Measurements from ENCODE around the gene PRR7. TPM values are rescaled to one million over a fixed set of nuclear protein-coding genes. Genes with fewer than 3 reads are reported as not detected.

Gene PRR7
- total RNA-seq: 8.6 and 14.6 TPM in 2 replicates

GRCh38 chr5:177446200-177447065, at the start of gene PRR7:
TSS of gene PRR7 (plus strand) at chr5:177446814. CDS start at chr5:177455068, 8,254 bp downstream.

GRCh38 chr5:177399997-177400868, 46.4 kb upstream of the PRR7 start, which contains the start of gene PFN3:
TSS of gene PFN3 (minus strand) at chr5:177400661. CDS start at chr5:177400576, 85 bp downstream.

GRCh38 chr5:177409043-177409801, 37.4 kb upstream of the PRR7 start, which contains the start of gene F12:
TSS of gene F12 (minus strand) at chr5:177409564. CDS start at chr5:177409527, 37 bp downstream.

GRCh38 chr5:177426566-177427210, 19.9 kb upstream of the PRR7 start, which contains the start of gene GRK6:
TSS of gene GRK6 (plus strand) at chr5:177426676. CDS start at chr5:177426846, 170 bp downstream.

GRCh38 chr5:177473443-177474001, 26.9 kb downstream of the PRR7 start, which contains the start of gene DBN1:
TSS of gene DBN1 (minus strand) at chr5:177473634. CDS start at chr5:177473521, 113 bp downstream.

GRCh38 chr5:177497292-177498012, 50.8 kb downstream of the PRR7 start, which contains the start of gene PDLIM7:
TSS of gene PDLIM7 (minus strand) at chr5:177497604. CDS start at chr5:177496512, 1,092 bp downstream.

Other genes starting within 250 kb of the PRR7 start
- gene RAB24, start 143.1 kb upstream of the PRR7 start, total RNA-seq: 16.9 and 25.1 TPM in 2 replicates
- gene PRELID1, start 143.0 kb upstream of the PRR7 start, total RNA-seq: 55.8 and 65.1 TPM in 2 replicates
- 2.3 and 3.1 TPM in 2 replicates for gene MXD3, start 134.9 kb upstream of the PRR7 start, total RNA-seq
- gene LMAN2, start 95.1 kb upstream of the PRR7 start, total RNA-seq: 234 and 285 TPM in 2 replicates
- 0.49 and 1.7 TPM in 2 replicates for gene RGS14, start 88.9 kb upstream of the PRR7 start, total RNA-seq
- not detected in 2 replicates for gene SLC34A1, start 62.4 kb upstream of the PRR7 start, total RNA-seq
- not detected in 2 replicates for gene PFN3, start 46.2 kb upstream of the PRR7 start, total RNA-seq
- 0.12 TPM in 1 of 2 replicates, not detected in the other for gene F12, start 37.2 kb upstream of the PRR7 start, total RNA-seq
- gene GRK6, start 20.1 kb upstream of the PRR7 start, total RNA-seq: 17.0 and 18.3 TPM in 2 replicates
- 130 and 152 TPM in 2 replicates for gene DBN1, start 26.8 kb downstream of the PRR7 start, total RNA-seq
- gene PDLIM7, start 50.8 kb downstream of the PRR7 start, total RNA-seq: 258 and 260 TPM in 2 replicates
- gene DOK3, start 63.0 kb downstream of the PRR7 start, total RNA-seq: 1.9 and 3.9 TPM in 2 replicates
- 52.9 and 63.6 TPM in 2 replicates for gene DDX41, start 70.1 kb downstream of the PRR7 start, total RNA-seq
- gene FAM193B, start 107.7 kb downstream of the PRR7 start, total RNA-seq: 32.9 and 39.8 TPM in 2 replicates
- gene TMED9, start 145.4 kb downstream of the PRR7 start, total RNA-seq: 133 and 136 TPM in 2 replicates
- 34.2 and 36.7 TPM in 2 replicates for gene B4GALT7, start 153.3 kb downstream of the PRR7 start, total RNA-seq

All from hair follicle dermal papilla cell (primary cell).